ENCODE measurements around the gene PTBP3.

DNA sequence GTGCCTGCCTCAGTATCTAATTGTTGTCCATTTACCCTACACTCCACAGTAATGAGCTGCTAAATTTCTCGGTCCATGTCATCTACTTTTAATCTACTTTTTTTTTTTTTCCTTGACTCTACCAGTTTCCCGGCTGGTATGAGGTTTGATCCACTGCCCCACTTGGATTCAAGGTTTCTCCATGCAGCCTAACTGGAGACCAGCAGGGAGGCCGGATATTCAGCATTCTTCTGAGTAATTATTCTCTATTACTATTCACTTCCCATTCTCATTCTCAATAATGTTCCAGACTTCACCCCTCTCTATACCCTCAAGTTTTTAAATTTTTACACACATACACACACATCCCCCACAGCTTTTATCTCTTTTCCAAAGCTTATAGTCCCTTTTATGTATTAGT lies 107.3 kb downstream of the PTBP3 start:
- TF ChIP-seq, protein P1, sequence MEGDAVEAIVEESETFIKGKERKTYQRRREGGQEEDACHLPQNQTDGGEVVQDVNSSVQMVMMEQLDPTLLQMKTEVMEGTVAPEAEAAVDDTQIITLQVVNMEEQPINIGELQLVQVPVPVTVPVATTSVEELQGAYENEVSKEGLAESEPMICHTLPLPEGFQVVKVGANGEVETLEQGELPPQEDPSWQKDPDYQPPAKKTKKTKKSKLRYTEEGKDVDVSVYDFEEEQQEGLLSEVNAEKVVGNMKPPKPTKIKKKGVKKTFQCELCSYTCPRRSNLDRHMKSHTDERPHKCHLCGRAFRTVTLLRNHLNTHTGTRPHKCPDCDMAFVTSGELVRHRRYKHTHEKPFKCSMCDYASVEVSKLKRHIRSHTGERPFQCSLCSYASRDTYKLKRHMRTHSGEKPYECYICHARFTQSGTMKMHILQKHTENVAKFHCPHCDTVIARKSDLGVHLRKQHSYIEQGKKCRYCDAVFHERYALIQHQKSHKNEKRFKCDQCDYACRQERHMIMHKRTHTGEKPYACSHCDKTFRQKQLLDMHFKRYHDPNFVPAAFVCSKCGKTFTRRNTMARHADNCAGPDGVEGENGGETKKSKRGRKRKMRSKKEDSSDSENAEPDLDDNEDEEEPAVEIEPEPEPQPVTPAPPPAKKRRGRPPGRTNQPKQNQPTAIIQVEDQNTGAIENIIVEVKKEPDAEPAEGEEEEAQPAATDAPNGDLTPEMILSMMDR (IDR thresholded peaks at IDR 0.05; ENCODE audit: insufficient read depth, low read depth, low read length), result no peak
- no peak for TF ChIP-seq EZH2 (IDR thresholded peaks at IDR 0.05; ENCODE audit: insufficient read depth, low read length)

All from astrocyte (in vitro differentiated cells and primary cell).